Measurements from ENCODE around the gene MCM7. TPM values are rescaled to one million over a fixed set of nuclear protein-coding genes. Genes with fewer than 3 reads are reported as not detected.

Gene MCM7
- total RNA-seq, result 12.5 and 12.8 TPM in 2 replicates

DNA sequence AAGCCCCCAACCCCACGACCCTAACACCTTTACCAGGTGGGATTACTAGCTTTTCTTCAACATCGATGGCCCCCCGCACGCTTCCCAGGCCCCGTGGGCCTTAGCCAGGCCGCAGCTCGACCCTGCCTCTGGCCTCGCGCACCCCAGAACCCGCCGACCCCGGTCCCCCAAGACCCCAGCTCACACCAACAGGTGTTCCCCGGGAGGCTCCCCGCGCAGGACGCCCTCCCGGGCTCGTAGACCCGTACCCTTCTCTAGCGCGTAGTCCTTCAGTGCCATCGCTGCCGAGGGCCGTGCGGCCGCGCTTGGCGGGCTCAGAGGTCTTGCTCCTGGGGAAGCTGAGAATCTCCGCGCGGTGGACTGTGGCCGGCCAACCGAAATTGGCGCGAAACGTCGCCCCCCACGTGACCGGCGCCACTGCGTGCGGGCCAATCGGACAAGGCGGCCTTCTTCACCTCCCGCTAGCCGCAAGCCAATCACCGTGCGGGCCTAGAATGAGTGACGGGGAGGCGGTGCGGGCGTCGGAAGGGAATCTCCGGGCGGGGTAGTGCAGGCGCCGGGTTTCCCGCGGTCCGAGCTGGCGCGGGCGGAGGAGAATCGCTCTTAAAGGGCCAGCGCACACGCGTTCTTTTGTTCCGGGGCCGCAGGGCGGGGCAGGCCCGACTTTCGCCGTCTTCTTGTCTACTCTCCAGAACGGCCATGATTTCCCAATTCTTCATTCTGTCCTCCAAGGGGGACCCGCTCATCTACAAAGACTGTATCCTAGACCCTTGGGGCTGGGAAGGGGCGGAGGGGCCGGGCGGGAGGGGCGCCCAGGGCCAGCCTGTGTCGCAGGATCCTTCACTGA, at the start of gene MCM7, which contains the start of gene AP4M1:
Gene MCM7, minus strand, starts transcription at position 382 of the 847 bp plus-strand sequence. Its CDS starts 103 bp downstream, at position 279.
Gene AP4M1, plus strand, starts transcription at position 628 of the 847 bp plus-strand sequence. Its CDS starts 72 bp downstream, at position 700.

DNA sequence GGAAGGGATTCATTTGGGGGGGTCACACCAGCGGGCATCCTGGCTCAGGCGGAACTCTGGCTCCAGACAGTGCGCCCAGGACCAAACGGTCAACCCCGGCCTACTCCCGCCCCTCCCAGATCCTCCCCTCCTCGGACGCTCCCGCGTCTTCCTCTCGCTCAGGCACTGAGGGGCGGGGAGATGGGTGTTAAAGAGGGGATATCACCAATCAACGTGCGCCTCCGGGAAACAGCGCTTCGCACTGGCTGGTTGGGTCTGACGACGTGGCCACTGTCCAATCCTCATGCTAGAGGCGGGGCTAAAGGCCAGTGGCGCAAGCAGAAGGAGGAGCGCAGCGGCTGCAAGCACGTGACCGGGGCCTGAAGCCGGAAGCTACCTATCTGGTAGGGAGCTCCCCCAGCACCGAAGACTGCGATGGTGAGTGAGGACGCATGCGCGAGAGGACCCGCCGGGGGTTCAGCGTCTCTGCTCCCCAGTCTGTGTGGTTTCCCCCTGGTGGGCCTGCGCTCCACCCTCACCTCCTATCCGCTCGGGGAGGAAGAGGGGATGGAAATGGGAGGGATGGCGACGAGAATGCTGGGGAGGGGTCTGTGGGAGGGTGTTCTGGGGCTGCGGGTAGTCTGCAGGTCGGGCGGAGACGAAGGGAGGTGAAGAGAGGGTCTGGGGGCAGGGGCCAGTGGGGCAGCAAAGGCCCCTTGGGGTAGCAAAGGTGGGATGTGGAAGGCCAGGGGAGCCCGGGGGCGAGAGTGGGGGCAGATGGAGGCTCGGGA, 47.5 kb upstream of the MCM7 start, which contains the start of gene LAMTOR4:
Gene LAMTOR4, plus strand, starts transcription at position 360 of the 770 bp plus-strand sequence. Its CDS starts 55 bp downstream, at position 415.

GRCh38 chr7:100126931-100127865, 26.0 kb upstream of the MCM7 start, which contains the start of gene MBLAC1:
MBLAC1 (plus strand) TSS chr7:100126967; CDS start chr7:100127396, 429 bp downstream.

DNA sequence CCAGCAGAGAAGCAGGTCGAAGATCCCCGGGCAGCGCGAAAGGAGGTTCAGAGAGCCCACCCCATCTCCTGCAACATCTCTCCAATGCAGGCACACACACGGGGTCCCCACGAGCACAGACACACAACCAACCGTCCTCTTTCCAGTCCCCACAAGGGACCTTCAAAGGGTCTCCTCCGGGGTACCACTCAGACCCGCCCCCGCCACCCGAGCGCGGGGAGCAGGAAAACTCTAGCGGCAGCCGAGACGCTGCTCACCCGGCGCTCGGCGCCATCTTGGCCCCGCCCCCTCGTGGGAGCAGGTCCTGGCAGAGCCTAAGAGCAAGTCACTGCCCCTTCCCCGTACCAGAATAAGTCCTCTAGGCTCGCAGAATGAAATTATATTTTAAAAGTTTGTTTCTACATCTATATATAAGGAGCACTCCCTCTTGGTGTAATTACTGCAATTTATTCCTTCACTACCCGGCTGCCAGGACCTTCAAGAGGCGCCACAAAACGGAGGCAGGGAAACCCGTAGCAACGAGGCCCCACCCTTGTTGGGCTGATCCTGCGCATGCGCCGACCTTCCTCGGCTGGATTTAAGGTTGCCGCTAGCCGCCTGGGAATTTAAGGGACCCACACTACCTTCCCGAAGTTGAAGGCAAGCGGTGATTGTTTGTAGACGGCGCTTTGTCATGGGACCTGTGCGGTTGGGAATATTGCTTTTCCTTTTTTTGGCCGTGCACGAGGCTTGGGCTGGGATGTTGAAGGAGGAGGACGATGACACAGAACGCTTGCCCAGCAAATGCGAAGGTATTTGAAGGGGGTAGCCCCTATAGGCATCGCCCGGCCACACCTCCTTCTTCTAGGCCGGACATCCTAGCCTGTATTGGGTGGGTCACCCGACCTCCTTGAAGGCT, 18.1 kb upstream of the MCM7 start, which contains the start of the genes CNPY4 and TAF6:
Gene CNPY4, plus strand, starts transcription at position 563 of the 898 bp plus-strand sequence. Its CDS starts 111 bp downstream, at position 674.
Gene TAF6, minus strand, starts transcription at position 287 of the 898 bp plus-strand sequence. CDS start 5,149 bp downstream, outside the sequence.

DNA sequence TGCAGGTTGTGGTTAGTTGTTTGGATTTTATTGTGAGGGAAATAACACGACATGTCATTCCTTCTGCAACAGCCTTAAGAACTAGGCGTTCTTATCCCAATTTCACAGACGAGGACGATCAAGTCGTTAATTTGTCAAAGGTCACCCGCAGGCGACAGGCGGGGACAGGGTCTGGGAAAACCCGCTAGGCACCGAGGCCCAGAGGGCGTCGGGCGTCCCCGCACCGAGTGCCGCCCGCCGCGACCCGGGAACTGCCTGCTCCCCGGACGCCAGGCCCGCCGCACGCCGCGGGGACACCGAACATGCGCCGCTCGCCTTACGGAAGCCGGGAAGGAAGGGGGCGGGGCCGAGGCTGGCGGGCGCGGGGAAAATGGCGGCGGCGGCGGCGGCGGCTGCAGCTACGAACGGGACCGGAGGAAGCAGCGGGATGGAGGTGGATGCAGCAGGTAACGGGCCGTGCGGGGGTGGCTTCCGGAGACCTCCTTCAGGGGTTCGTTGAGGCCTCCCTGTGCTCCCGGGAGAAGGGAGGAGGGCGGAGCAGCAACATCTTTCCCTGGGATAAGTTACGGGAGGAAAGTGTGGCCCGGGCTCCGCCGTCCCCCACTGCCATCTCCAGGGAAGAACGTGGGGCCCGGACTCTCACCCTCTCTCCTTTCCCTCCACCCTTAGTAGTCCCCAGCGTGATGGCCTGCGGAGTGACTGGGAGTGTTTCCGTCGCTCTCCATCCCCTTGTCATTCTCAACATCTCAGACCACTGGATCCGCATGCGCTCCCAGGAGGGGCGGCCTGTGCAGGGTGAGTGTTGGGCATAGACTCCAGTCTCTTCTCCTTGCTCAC, 12.4 kb downstream of the MCM7 start, which contains the start of gene COPS6:
Gene COPS6, plus strand, starts transcription at position 349 of the 837 bp plus-strand sequence. Its CDS starts 22 bp downstream, at position 371.

DNA sequence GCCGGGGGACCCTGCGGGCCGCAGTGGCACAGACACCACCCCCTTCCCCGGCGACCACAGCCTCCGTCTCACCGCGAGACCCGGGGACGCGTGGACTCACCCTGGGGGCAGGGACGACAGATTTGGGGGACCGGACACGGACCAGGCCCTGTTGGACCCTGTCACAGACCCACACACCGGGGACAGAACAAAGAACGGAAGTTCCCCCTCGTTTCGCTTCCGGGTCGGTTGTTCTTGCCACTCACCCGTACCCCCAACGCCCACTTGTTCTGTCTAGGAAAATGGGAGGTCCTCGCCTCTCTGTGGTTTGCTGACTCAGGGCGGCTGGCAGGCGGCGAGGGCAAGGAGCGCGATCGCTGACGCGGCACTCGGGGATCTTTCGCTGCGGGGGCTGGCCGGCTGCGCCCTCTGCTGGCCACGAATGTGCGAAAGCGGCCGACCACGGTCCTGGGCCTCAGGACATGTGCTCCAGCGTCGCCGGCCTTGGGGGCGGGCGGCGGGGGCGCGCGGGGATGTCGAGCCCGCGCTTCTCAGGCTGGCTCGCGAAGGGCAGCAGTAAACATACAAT, 19.6 kb downstream of the MCM7 start, which contains the start of gene ZNF3:
Gene ZNF3, minus strand, starts transcription at position 189 of the 568 bp plus-strand sequence. CDS start 4,366 bp downstream, outside the sequence.

DNA sequence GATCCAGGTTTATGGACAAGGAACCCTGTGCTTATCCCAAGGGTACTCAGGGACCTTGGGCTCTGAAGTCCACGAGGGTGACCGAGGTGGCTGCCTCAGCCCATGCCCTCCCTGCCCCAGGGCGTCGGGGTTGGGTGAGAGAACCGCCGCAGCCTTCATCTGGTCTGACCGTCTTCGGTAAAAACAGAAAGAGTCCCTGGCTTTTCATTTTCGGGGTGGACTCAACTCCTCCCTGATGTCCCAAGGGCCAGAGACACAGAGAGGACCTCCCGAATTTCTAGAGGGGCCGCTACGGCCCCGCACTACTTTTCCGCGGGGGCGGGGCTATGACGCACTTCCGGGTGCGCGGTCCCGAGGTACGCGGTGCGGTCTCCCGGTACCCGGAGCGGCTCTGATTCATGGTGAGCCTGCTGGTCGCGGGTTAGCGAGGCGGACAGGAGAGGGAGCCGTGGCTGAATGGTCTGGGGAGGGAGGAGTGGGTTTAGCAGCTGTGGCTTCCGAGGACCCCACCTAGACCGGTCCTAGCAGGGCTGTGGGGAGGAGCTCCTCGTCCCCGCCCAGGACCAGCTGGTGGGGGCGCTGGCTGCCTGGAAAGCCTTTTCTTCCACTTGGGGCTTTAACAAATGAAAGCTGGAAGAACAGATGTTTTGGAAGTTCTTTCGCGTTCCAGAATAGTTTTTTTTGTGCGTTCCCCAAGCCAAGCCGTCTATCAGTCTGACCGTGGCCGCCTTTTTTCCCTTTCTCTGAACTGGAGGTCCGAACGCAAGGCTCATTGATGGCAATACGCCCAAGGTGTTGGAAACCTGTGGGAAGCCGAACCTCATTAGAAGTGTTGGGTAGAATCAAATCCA, 51.5 kb downstream of the MCM7 start, which contains the start of gene ZSCAN21:
Gene ZSCAN21, plus strand, starts transcription at position 334 of the 851 bp plus-strand sequence. CDS start 7,233 bp downstream, outside the sequence.

Small RNA genes lying within 50 kb of the gene (small RNA-seq; reads per million reads assigned to genes)
- gene MIR106B (5,402 reads per million, percentile 100 among the genes with 10 or more reads in this experiment), gene MIR25 (4,467 reads per million, percentile 100 among the genes with 10 or more reads in this experiment), gene MIR93 (5,333 reads per million, percentile 100 among the genes with 10 or more reads in this experiment)

Other genes starting within 250 kb of the MCM7 start
- 0.32 TPM in 1 of 2 replicates, not detected in the other for gene OR2AE1, start 224.4 kb downstream of the MCM7 start, total RNA-seq
- 25.2 and 29.0 TPM in 2 replicates for gene TRIM4, start 181.9 kb downstream of the MCM7 start, total RNA-seq
- gene GJC3, start 171.8 kb downstream of the MCM7 start, total RNA-seq, result not detected in 2 replicates
- 0.12 TPM in 1 of 2 replicates, not detected in the other for gene AZGP1, start 125.4 kb downstream of the MCM7 start, total RNA-seq
- 42.1 and 62.0 TPM in 2 replicates for gene ZKSCAN1, start 85.8 kb downstream of the MCM7 start, total RNA-seq
- gene ZSCAN21, start 51.6 kb downstream of the MCM7 start, total RNA-seq, result 10.9 and 17.4 TPM in 2 replicates
- 23.3 and 31.5 TPM in 2 replicates for gene ZNF3, start 19.7 kb downstream of the MCM7 start, total RNA-seq
- 32.3 and 42.3 TPM in 2 replicates for gene COPS6, start 12.4 kb downstream of the MCM7 start, total RNA-seq
- gene AP4M1, start 246 bp upstream of the MCM7 start, total RNA-seq, result 15.7 and 23.4 TPM in 2 replicates
- 39.9 and 40.7 TPM in 2 replicates for gene TAF6, start 18.0 kb upstream of the MCM7 start, total RNA-seq
- gene CNPY4, start 18.2 kb upstream of the MCM7 start, total RNA-seq, result 29.4 and 31.0 TPM in 2 replicates
- gene MBLAC1, start 25.6 kb upstream of the MCM7 start, total RNA-seq, result 1.8 and 2.9 TPM in 2 replicates
- gene LAMTOR4, start 47.5 kb upstream of the MCM7 start, total RNA-seq, result 54.8 and 60.7 TPM in 2 replicates
- 10.3 and 14.3 TPM in 2 replicates for gene TRAPPC14, start 57.3 kb upstream of the MCM7 start, total RNA-seq
- gene GAL3ST4, start 67.2 kb upstream of the MCM7 start, total RNA-seq, result 3.6 and 4.9 TPM in 2 replicates
- gene GPC2, start 76.0 kb upstream of the MCM7 start, total RNA-seq, result 0.73 and 1.6 TPM in 2 replicates
- gene STAG3, start 76.5 kb upstream of the MCM7 start, total RNA-seq, result 0.12 and 0.32 TPM in 2 replicates
- not detected in 2 replicates for gene PVRIG, start 118.6 kb upstream of the MCM7 start, total RNA-seq
- gene SPDYE3, start 206.3 kb upstream of the MCM7 start, total RNA-seq, result not detected in 2 replicates